ENCODE data around the gene OBI1.

OBI1 gene

GRCh38 chr13:78658630-78659449 is at the start of gene OBI1:
OBI1 (minus strand) TSS chr13:78659155; CDS start chr13:78659120, 35 bp downstream.
- peak; percentile 89 for DNase-seq (ENCODE audit: low read depth)

GRCh38 chr13:78701383-78701782 is 42.4 kb upstream of the OBI1 start:
- no peak for DNase-seq (ENCODE audit: low read depth)

GRCh38 chr13:78700121-78700910 is 41.4 kb upstream of the OBI1 start:
- DNase-seq (ENCODE audit: low read depth): no peak

GRCh38 chr13:78689011-78689410 is 30.1 kb upstream of the OBI1 start:
- DNase-seq (ENCODE audit: low read depth): peak; percentile 2

- no peak for DNase-seq (ENCODE audit: low read depth)
Observed at GRCh38 chr13:78686461-78686860, 27.5 kb upstream of the OBI1 start.

- no peak for DNase-seq (ENCODE audit: low read depth)
Observed at GRCh38 chr13:78680576-78681350, 21.8 kb upstream of the OBI1 start.

- no peak for DNase-seq (ENCODE audit: low read depth)
Observed at GRCh38 chr13:78680115-78680561, 21.2 kb upstream of the OBI1 start.

- no peak for DNase-seq (ENCODE audit: low read depth)
Observed at GRCh38 chr13:78679329-78679728, 20.4 kb upstream of the OBI1 start.

- no peak for DNase-seq (ENCODE audit: low read depth)
Observed at GRCh38 chr13:78675112-78675511, 16.2 kb upstream of the OBI1 start.

- DNase-seq (ENCODE audit: low read depth): no peak
Observed at GRCh38 chr13:78674638-78675037, 15.7 kb upstream of the OBI1 start.

GRCh38 chr13:78662467-78662866 is 3.5 kb upstream of the OBI1 start:
- DNase-seq (ENCODE audit: low read depth): no peak

GRCh38 chr13:78660495-78660857 is 1.5 kb upstream of the OBI1 start:
- DNase-seq (ENCODE audit: low read depth): no peak

GRCh38 chr13:78659732-78660494 is 958 bp upstream of the OBI1 start:
- DNase-seq (ENCODE audit: low read depth): no peak

- DNase-seq (ENCODE audit: low read depth): no peak
Observed at GRCh38 chr13:78659450-78659730, 435 bp upstream of the OBI1 start.

- DNase-seq (ENCODE audit: low read depth): peak; percentile 24
Observed at GRCh38 chr13:78657699-78658629, 991 bp downstream of the OBI1 start.

- no peak for DNase-seq (ENCODE audit: low read depth)
Observed at GRCh38 chr13:78655906-78656305, 3.0 kb downstream of the OBI1 start.

- DNase-seq (ENCODE audit: low read depth): no peak
Observed at GRCh38 chr13:78655007-78655406, 3.9 kb downstream of the OBI1 start.

- no peak for DNase-seq (ENCODE audit: low read depth)
Observed at GRCh38 chr13:78652651-78653050, 6.3 kb downstream of the OBI1 start.

- DNase-seq (ENCODE audit: low read depth): peak; percentile 13
Observed at GRCh38 chr13:78650717-78651083, 8.3 kb downstream of the OBI1 start.

- no peak for DNase-seq (ENCODE audit: low read depth)
Observed at GRCh38 chr13:78649997-78650716, 8.8 kb downstream of the OBI1 start.

Data from amniotic epithelial cell (primary cell).